ENCODE results near the gene BAIAP2.

GRCh38 chr17:81129289-81129688, 94.3 kb downstream of the BAIAP2 start:
- no peak for TF ChIP-seq POLR2AphosphoS5 (IDR thresholded peaks at IDR 0.05)
- TF ChIP-seq CTCF (IDR thresholded peaks at IDR 0.05), result peak in 1 of 6 experiments; percentile 8
